KG1 (cell line): ENCODE measurements around the gene ADCY7.
A peak's percentile ranks its signal among the peaks of the same experiment; 100 is the strongest.
"Not testable (repeated sequence)": the region's sequence is repeated elsewhere in the genome, so short reads cannot be mapped to it uniquely, and the experiment has no call there.

Experiments used
- DNase-seq: peaks from one replicate; lab custom pipeline; 2025; lab: John Stamatoyannopoulos, UW

The ADCY7 gene

GRCh38 chr16:50266337-50267091 lies at the start of gene ADCY7:
Gene ADCY7, plus strand, starts transcription at chr16:50266551. Its CDS starts 21,629 bp downstream, at chr16:50288180.
- DNase-seq, result peak; percentile 74

GRCh38 chr16:50219402-50219975 lies 46.9 kb upstream of the ADCY7 start:
- DNase-seq, result no peak

GRCh38 chr16:50224286-50224685 lies 42.1 kb upstream of the ADCY7 start:
- DNase-seq, result no peak

- no peak for DNase-seq
Observed at GRCh38 chr16:50227120-50227519, 39.2 kb upstream of the ADCY7 start.

GRCh38 chr16:50227665-50228064 lies 38.7 kb upstream of the ADCY7 start:
- no peak for DNase-seq

- DNase-seq, result no peak
Observed at GRCh38 chr16:50228364-50228868, 37.9 kb upstream of the ADCY7 start.

- no peak for DNase-seq
Observed at GRCh38 chr16:50229149-50229726, 37.1 kb upstream of the ADCY7 start.

GRCh38 chr16:50234771-50235556 lies 31.4 kb upstream of the ADCY7 start:
- DNase-seq, result no peak

GRCh38 chr16:50235581-50235980 lies 30.8 kb upstream of the ADCY7 start:
- DNase-seq, result no peak

- DNase-seq, result no peak
Observed at GRCh38 chr16:50238314-50238713, 28.0 kb upstream of the ADCY7 start.

GRCh38 chr16:50238868-50239301 lies 27.5 kb upstream of the ADCY7 start:
- DNase-seq, result no peak

- DNase-seq, result not testable (repeated sequence)
Observed at GRCh38 chr16:50243024-50243423, 23.3 kb upstream of the ADCY7 start.

- no peak for DNase-seq
Observed at GRCh38 chr16:50244140-50244503, 22.2 kb upstream of the ADCY7 start.

- no peak for DNase-seq
Observed at GRCh38 chr16:50244504-50245416, 21.6 kb upstream of the ADCY7 start.

- DNase-seq, result no peak
Observed at GRCh38 chr16:50245417-50246298, 20.7 kb upstream of the ADCY7 start.

- DNase-seq, result no peak
Observed at GRCh38 chr16:50246299-50247122, 19.8 kb upstream of the ADCY7 start.

GRCh38 chr16:50247123-50247905 lies 19.0 kb upstream of the ADCY7 start:
- DNase-seq, result no peak

- no peak for DNase-seq
Observed at GRCh38 chr16:50247906-50248608, 18.3 kb upstream of the ADCY7 start.
